Measurements from ENCODE around the gene TUBG2. TPM values are rescaled to one million over a fixed set of nuclear protein-coding genes. Genes with fewer than 3 reads are reported as not detected.

The TUBG2 gene
- total and polyA plus RNA-seq, 10 of the 15 experiments (the other 5 are each of a cell fraction or from before 2014, with no cell fraction given): 1.2 to 12.5 (median 8.9) TPM

DNA sequence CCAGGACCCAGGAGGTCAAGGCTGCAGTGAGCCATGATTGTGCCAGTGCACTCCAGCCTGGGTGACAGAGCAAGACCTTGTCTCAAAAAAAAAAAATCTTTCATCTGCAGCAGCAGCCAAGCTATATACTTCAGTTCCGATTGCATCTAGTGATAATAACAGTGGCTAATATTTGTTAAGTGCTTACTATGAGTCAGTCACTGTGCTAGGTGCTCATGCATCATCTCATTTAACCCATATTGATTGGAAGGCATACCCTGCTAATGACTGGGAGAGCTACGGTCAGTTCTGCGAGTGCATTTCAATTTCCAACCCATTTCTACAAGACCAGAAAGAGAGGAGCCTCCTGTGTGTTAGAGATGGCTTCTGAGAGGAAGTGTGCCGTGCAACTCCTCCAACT is 7.7 kb upstream of the TUBG2 start:
- H4K20me1 ChIP-seq (ENCODE audit: control insufficient read depth, insufficient read depth): no peaks in the 10 kb centered on the region
- no peak for DNase-seq (ENCODE audit: low read depth, low spot score)
- ChIA-PET RAD21 (ENCODE audit: unreplicated experiment) (interaction anchor here (0.7 to 1.2 kb wide), 2 partner anchors 73 to 553 kb away, joined by 3 read pairs; no protein-coding TSS in a partner anchor), CTCF (no interaction called here), SMC1A (ENCODE audit: uncharacterized antibody, unreplicated experiment) (interaction anchor here (0.7 to 1.2 kb wide), 3 partner anchors 10 to 42 kb away, joined by 3 read pairs; partner anchors contain the start of genes RETREG3 and TUBG1), POLR2A (interaction anchor here (0.7 kb wide), 1 partner anchor 41 kb away, joined by 3 read pairs; no protein-coding TSS in a partner anchor)
- H3K9me3 ChIP-seq (replicated peaks; ENCODE audit: control insufficient read depth, insufficient read depth, low read length): no peaks in the 10 kb centered on the region
- no peak overlapping the region for H3K27ac ChIP-seq (ENCODE audit: control insufficient read depth, insufficient read depth)
- no peaks in the 10 kb centered on the region for H3K79me2 ChIP-seq (ENCODE audit: control insufficient read depth, insufficient read depth, low read length)
- no peak for ATAC-seq
- FAIRE-seq: no peak
- TF ChIP-seq, protein P1, sequence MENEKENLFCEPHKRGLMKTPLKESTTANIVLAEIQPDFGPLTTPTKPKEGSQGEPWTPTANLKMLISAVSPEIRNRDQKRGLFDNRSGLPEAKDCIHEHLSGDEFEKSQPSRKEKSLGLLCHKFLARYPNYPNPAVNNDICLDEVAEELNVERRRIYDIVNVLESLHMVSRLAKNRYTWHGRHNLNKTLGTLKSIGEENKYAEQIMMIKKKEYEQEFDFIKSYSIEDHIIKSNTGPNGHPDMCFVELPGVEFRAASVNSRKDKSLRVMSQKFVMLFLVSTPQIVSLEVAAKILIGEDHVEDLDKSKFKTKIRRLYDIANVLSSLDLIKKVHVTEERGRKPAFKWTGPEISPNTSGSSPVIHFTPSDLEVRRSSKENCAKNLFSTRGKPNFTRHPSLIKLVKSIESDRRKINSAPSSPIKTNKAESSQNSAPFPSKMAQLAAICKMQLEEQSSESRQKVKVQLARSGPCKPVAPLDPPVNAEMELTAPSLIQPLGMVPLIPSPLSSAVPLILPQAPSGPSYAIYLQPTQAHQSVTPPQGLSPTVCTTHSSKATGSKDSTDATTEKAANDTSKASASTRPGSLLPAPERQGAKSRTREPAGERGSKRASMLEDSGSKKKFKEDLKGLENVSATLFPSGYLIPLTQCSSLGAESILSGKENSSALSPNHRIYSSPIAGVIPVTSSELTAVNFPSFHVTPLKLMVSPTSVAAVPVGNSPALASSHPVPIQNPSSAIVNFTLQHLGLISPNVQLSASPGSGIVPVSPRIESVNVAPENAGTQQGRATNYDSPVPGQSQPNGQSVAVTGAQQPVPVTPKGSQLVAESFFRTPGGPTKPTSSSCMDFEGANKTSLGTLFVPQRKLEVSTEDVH (IDR thresholded peaks at IDR 0.05; ENCODE audit: low read depth, partially characterized antibody): no peak
- TF ChIP-seq RUNX3 (IDR thresholded peaks at IDR 0.05; ENCODE audit: low read length): no peak
- TF ChIP-seq, protein P2, sequence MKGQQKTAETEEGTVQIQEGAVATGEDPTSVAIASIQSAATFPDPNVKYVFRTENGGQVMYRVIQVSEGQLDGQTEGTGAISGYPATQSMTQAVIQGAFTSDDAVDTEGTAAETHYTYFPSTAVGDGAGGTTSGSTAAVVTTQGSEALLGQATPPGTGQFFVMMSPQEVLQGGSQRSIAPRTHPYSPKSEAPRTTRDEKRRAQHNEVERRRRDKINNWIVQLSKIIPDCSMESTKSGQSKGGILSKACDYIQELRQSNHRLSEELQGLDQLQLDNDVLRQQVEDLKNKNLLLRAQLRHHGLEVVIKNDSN (IDR thresholded peaks at IDR 0.05; ENCODE audit: borderline replicate concordance, extremely low read length, insufficient read depth, low read depth, low read length): no peak
- H3K4me2 ChIP-seq (ENCODE audit: control insufficient read depth, insufficient read depth): no peak overlapping the region
- no TSS peak for BruUV-seq (replicated peaks)
- peaks cover 15% of the 10 kb centered on the region for H3K4me1 ChIP-seq (ENCODE audit: control insufficient read depth, insufficient read depth, low read length)
- no peak overlapping the region for H2AFZ ChIP-seq (ENCODE audit: control insufficient read depth, low read depth, low read length)
- H3K27me3 ChIP-seq (replicated peaks in 1 of 2; ENCODE audit: control insufficient read depth in 2 of 2, insufficient read depth in 2 of 2, low read length in 1 of 2): no peaks in the 10 kb centered on the region
- H3K36me3 ChIP-seq (ENCODE audit: control insufficient read depth in 2 of 2, insufficient read depth in 2 of 2, low read length in 1 of 2): no peaks in the 10 kb centered on the region
- no peak overlapping the region for H3K4me3 ChIP-seq
- no peak overlapping the region for H3K9ac ChIP-seq (ENCODE audit: control insufficient read depth, insufficient read depth, low read length)
- intact Hi-C loops (cut with micrococcal nuclease; ENCODE audit: unreplicated experiment): no loop called here
- WGBS (ENCODE audit: insufficient coverage, insufficient replicate concordance, low lambda C conversion rate, missing lambda C conversion rate): 80% methylated on average over 4 of the region's 4 CpGs
- in situ Hi-C loops (cut with MboI): no loop called here
